Activated CD4-positive, alpha-beta T cell treated with anti-CD3 and anti-CD28 coated beads, Interleukin-2, amount 50 U/mL, for 24 hours (primary cell): ENCODE results near the gene SAMD4A.

Experiments used
- DNase-seq, 2 donors: peaks; one replicate each; pipeline ENCODE4 v3.0.0-alpha.2; 2020; ENCODE audit warnings: low read depth in 1 of 2, low spot score in 1 of 2

The SAMD4A gene

GRCh38 chr14:54653712-54654469, 87.0 kb downstream of the SAMD4A start:
- no peak for DNase-seq

GRCh38 chr14:54654605-54655004, 87.7 kb downstream of the SAMD4A start:
- no peak for DNase-seq

- DNase-seq = no peak
These were observed 91.9 kb downstream of the SAMD4A start for GRCh38 chr14:54658836-54659235.

GRCh38 chr14:54659365-54659764, 92.4 kb downstream of the SAMD4A start:
- DNase-seq = no peak

- no peak for DNase-seq
These were observed 93.7 kb downstream of the SAMD4A start for GRCh38 chr14:54660604-54661111.

- no peak for DNase-seq
These were observed 95.7 kb downstream of the SAMD4A start for GRCh38 chr14:54662491-54663133.

GRCh38 chr14:54664961-54665360, 98.0 kb downstream of the SAMD4A start:
- no peak for DNase-seq

- no peak for DNase-seq
These were observed 99.0 kb downstream of the SAMD4A start for GRCh38 chr14:54665946-54666345.

GRCh38 chr14:54667026-54667744, 100.3 kb downstream of the SAMD4A start:
- DNase-seq = no peak

GRCh38 chr14:54667764-54668163, 100.8 kb downstream of the SAMD4A start:
- no peak for DNase-seq

GRCh38 chr14:54669721-54670561, 103.0 kb downstream of the SAMD4A start:
- no peak for DNase-seq

- no peak for DNase-seq
These were observed 104.6 kb downstream of the SAMD4A start for GRCh38 chr14:54671537-54671936.

GRCh38 chr14:54672181-54672580, 105.3 kb downstream of the SAMD4A start:
- DNase-seq = no peak

- DNase-seq = no peak
These were observed 105.8 kb downstream of the SAMD4A start for GRCh38 chr14:54672688-54673087.

- DNase-seq = no peak
These were observed 106.5 kb downstream of the SAMD4A start for GRCh38 chr14:54673193-54674045.

GRCh38 chr14:54674046-54674741, 107.3 kb downstream of the SAMD4A start:
- DNase-seq = no peak

- no peak for DNase-seq
These were observed 108.6 kb downstream of the SAMD4A start for GRCh38 chr14:54675236-54676128.
